GM21529 (cell line): ENCODE results near the gene SSNA1.

Experiments
- ATAC-seq: cut with Tn5 transposase; IDR thresholded peaks from one replicate; pipeline ENCODE4 v1.9.1; 2021; ENCODE audit not compliant: unreplicated experiment

SSNA1 gene

DNA sequence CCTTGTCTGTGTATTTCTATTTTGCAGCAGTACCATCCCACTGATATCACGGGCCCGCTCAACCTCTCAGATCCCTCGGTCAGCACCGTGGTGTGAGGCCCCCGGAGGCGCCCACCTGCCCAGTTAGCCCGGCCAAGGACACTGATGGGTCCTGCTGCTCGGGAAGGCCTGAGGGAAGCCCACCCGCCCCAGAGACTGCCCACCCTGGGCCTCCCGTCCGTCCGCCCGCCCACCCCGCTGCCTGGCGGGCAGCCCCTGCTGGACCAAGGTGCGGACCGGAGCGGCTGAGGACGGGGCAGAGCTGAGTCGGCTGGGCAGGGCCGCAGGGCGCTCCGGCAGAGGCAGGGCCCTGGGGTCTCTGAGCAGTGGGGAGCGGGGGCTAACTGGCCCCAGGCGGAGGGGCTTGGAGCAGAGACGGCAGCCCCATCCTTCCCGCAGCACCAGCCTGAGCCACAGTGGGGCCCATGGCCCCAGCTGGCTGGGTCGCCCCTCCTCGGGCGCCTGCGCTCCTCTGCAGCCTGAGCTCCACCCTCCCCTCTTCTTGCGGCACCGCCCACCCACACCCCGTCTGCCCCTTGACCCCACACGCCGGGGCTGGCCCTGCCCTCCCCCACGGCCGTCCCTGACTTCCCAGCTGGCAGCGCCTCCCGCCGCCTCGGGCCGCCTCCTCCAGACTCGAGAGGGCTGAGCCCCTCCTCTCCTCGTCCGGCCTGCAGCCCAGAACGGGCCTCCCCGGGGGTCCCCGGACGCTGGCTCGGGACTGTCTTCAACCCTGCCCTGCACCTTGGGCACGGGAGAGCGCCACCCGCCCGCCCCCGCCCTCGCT lies 20.5 kb upstream of the SSNA1 start:
- ATAC-seq: no peak

DNA sequence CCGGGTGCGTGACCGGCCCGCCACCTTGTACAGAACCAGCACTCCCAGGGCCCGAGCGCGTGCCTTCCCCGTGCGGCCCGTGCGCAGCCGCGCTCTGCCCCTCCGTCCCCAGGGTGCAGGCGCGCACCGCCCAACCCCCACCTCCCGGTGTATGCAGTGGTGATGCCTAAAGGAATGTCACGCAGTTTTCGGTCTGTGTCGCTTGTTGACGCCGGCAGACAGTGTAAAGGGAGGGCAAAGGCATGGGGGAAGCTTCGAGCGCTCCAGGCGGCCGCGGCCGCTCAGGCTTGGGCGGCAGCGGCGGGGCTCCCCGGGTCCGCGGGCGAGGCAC lies 19.9 kb upstream of the SSNA1 start:
- ATAC-seq: no peak

DNA sequence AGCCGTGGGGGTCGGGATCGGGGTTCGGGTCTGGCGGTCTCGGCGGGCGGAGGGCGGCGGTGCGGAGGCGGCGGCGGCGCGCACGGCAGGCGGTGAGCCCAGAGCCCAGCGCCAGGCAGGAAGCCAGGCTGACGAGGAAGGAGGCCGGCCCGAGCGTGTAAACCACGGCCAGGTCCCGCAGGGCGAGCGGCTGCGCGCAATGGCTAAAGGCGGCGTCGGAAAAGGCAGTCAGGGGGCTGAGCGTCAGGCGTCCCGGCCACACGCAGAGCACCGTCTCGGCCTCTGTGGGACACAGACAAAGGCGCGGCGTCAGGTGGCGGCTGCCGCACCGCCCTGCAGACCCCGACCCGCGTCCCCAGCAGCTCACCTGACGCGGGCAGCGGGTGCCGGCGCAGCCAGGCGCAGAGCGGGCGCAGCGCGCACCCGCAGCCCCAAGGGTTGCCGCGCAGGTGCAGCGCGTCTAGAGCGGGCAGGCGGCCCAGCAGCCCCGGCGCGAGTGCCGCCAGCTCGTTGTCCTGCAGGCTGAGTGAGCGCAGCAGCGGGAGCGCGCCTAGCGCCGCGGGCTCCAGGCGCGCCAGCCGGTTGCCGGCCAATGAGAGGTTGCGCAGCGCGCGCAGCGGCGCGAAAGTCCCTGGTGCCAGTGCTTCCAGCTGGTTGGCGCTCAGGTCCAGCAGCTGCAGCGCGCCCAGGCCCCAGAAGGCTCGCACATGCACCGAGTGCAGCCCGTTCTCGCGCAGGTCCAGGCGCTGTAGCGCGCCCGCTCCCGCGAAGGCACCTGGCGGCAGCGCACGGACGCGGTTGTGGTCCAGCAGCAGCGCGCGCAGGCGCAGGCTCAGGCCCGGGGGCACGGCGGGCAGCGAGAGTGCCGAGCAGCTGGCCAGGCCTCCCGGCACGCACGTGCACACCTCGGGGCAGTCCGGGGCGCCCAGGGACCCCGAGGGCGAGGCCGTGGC lies 19.3 kb upstream of the SSNA1 start:
- ATAC-seq: no peak

DNA sequence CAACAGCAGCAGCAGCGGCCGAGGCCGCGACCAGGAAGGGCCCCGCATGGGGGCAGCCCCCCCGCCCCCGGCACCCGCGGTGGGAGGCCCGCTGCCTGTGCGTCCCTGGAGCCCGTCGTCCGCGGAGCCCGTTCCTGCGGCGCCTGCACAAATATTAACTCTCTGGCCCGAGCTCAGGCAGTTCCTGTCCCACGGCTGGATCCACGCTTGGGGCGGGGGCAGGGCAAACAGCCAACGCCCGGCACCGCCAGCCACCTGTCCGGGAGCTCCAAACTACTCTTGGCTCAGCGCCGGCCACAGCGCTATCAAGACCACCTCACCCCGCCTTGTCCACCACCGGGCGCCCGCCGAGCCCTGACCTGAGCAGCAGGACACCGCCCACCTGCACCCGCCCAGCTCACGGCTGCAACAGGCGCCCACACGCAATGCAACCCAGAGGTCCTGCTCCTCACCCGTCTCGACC lies 18.5 kb upstream of the SSNA1 start, which contains the start of gene LRRC26:
Gene LRRC26 (minus strand): TSS at position 156 of the 463 bp plus-strand sequence. CDS start 108 bp downstream, at position 48.
- no peak for ATAC-seq

DNA sequence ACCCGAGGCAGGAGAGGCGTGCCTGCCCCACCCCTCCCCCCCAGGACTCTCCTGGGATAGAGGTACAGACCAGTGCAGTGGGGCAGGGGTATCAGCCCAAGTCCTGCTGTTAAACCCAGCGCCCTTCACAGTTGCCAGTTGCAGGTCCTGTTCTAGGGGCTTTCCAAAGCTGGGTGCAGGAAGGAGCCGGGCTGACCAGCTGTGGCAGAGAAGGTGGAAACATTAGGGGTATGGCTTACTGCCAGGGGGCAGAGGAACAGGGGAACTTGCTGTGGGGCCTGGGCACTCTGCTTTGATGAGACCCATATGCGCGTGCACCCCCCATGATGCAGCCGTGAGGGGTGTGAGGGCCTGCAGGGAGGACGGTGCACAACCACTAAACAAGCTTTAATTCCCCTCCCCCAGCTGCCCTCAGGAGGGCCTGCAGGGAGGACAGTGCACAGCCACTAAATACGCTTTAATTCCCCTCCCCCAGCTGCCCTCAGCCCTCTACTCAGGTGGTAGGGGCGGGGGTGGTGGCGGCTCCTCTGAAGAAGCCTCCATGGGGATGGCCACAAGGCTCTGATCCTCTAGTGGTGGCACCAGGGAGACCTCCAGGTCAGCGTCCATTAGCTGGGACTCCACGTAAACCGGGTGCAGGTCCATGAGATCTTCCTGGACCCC lies 17.9 kb upstream of the SSNA1 start:
- no peak for ATAC-seq

DNA sequence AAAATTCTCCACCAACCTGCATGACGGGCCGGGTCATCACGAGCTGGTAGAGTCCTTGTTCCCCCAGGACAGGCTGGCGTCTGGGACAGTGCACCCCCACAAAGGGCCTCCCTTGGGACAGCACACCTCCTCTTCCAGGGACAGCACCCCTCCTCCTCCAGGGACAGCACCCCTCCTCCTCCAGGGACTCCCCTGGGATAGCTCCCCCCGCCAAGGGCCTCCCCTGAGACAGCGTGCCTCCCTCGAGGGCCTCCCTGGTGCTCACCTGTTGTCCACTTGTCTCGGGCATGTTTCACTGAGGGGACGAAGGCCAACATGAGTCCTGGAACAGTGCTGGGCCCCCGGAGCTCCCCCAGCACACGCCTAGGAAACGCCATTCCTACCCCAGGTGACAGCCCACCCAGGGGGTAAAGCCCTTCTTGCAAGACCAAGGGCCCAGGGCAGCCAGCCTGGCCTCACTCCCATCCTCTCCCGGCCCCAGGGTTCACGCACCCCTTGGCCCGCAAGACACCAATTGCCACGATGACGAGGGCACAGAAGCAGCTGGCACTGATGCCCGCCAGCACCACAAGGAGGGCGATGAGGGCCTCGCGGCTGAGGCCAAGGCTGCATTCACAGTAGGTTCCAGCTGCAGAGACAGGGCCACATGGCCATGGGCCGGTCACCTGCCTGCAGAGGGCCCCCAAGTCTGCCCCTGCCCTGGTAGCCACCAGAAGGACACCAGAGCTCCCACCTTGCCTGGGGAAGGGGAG lies 17.2 kb upstream of the SSNA1 start:
- ATAC-seq: no peak

DNA sequence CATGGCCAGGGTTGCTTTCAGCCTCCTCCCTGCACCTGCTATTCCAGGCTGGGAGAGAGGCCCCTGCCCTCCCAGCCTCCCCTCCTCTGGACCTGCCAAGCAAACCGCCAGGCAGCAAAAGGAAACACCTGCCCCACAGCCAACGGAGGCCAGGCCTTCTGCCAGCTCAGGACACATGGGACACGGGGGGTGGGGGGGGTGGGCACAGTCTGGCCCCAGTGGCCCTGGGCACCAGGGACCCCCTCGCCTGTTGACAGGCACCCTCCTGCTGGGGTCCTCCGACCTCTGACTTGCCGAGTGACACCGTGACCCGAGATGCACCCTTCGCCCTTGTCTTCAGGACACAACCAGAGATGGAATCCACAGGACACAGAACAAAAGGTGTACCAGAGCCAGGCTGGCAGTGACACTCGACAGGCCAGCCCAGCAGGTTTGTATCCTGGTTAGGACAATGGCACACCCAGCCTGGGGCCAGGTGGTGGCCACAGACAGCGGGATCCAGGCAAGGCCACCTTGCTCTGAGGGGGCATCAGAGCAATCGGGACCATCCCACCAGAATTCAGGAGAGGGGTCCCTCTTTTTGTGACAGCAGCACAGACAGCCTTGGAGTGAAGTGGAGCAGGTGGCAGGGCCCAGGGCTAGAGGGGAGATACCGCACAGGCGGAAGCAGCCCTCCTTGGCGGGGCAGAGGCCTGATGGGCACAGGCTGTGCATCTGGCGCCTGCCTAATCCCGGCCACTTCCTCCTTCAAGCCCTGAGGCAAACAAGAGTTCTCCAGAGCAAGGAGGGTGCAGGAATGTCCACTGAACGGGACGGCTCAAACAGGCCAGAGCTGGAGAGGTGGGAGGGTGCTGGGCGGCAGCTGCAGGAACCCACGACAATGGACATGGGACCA lies 15.3 kb upstream of the SSNA1 start:
- no peak for ATAC-seq

DNA sequence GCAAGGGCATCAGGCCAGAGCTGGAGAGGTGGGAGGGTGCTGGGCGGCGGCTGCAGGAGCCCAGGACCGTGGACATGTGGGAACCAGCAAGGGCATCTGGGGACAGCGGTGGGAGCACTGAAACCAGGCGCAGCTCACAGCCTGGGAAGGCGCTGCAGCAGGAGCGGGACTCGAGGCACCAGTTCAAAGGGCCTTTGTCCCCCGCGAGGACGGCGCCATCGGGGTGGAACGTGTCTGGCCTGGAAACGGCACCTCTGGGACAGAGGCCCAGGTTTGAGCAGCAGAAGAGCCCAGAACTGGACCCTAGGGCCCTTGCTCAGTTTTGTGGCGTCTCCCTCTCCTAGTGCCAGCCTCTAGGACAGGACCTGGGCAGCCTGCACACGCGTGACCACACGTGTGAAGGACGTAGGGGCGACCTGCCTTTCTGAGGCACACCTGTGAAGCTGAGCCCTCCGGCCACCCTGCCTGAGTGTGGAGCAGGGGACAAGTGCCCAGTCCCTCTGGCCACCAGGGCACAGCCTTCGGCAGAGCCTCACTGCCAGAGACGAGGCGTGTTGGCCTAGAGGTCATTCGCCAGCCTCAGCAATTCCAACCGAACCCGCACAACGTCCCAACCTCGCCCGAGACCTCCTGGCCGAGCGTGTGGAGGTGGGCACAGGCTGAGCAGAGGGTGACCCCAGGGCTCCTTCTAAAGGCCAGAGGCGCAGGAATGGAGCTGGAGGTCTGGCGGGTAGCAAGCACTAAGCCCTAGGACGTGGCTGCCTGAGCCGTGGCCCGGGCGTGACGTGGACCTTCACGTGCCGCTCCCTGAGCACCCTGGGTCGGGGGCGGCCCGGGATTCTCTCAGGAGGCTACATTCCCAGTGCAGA lies 14.4 kb upstream of the SSNA1 start:
- ATAC-seq: no peak

DNA sequence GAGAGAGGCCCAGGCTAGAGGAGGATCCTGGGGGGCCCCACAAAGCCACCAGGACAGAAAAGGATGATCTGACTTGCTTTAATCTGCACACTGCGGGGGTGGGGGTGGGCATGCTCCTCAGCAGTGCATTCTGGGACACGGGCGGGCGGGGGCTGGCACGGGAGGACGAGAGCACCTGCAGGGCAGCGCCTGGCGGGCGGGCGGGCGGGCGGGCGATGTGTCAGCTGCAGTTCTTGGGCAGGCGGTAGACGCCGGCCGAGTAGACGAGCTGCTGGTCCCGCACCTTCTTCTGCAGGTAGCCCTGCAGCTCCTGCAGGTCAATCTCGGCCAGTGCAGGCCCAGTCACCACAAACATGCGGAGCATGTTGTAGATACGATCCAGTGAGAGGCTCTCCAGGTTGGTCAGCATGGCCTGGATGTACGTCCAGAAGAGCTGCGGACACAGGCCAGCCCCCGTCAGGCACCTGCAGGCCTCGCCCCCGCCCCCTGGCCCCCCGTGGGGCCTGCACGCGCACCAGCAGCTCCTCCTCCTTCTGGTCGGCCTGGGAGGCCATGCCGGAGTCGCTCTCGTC lies 13.7 kb upstream of the SSNA1 start:
- no peak for ATAC-seq

DNA sequence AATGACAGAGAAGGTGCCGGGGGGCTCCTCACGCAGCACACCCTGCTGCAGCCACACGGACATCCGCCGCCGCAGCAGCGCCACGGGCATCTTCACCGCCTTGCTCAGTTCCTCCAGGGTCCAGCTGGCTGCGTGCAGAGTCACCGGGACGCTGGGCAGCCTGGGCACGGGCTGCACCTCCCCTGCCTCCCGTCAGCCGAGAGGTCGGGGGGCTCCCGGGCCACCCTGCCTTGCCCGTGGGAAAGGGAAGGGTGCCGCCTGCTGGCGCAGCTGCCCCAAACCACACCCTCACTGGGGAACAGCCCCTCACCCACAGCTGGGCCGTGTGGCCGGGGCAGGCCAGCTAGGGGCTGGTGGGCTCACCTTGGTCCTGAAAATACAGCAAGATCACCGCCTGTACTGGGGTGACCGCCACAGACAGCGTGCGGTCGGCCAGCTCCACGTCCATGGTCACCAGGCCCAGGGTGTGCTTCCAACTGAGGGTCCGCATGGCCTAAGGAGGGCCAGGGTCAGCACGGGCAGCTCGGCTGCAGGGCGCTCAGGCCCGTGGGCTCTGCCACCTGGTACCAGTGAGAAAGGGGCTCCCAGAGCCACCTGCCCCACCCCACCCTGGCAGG lies 13.0 kb upstream of the SSNA1 start:
- ATAC-seq: no peak

DNA sequence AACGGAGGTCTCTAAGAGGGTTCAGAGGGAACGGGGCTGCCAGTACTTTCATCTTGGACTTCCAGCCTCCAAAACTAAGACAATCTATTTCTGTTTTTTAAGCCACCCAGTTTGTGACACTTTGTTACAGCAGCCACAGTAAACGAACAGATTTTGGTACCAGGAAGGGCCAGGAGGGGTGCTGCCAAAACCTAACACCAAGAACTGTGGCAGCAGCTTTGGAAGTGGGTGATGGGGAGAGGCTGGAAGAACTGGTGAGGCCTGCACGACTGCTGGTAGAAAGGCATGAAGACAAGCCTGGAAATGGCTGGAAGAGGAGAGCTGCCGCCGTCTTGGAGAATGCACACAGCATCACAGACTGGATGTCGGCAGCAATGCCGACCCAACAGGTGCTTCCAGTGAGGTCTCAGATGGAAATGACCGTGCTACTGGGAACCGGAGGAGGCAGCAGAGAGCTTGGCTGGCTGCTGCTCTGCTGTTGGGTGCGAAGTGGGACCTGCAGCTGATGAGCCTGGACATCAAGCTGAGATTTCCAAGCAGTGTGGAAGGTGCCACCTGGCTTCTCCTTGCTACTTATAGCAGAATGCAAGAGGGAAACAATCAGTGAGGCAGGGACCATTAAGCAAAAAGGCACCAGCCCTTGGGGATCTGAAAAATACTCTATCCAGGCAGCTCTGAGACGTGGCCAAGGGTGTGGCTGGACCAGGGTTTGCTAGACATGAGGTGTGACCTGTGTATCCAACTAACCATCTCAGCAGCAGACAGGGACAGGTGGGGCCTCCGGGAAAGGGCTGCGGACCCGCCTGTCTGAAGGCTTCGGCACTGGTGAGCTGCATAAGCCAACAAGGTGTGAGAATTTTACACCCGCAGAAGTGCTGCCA lies 11.9 kb upstream of the SSNA1 start:
- no peak for ATAC-seq

DNA sequence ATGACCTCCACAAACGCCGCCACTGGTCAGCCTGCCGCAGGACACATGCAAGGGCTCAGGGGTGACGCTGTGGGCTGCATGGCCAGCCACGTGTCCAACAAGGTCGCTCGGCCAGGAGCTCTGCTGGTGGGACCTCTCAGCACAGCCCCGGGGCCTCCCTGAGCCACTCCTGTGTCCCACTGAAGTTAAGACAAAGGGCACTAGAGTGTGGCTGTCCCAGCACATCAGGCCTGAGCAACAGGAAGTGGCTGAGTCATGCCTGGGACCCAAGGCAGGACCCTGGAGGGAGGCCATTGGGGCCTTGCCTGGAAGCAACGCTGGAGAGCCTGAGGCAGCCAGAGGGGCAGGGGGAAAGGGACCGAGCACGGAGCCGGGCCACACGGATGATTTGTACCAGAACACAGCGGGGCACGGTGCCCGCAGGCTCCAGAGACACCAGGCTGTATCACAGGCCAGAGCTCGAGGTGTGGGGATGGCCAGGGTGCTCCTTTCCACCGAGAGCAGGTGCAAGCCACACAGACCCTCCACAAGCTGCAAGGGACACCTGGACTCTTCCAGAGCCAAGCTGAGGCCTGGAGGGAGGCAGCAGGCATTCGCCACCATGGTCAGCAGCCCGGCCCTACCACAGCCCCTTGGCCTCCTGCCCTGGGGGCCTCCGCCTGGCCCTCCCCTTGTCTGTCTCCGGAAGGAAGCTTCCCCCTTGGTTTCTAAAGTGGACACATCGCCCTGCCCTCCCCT lies 10.1 kb upstream of the SSNA1 start:
- ATAC-seq: no peak

DNA sequence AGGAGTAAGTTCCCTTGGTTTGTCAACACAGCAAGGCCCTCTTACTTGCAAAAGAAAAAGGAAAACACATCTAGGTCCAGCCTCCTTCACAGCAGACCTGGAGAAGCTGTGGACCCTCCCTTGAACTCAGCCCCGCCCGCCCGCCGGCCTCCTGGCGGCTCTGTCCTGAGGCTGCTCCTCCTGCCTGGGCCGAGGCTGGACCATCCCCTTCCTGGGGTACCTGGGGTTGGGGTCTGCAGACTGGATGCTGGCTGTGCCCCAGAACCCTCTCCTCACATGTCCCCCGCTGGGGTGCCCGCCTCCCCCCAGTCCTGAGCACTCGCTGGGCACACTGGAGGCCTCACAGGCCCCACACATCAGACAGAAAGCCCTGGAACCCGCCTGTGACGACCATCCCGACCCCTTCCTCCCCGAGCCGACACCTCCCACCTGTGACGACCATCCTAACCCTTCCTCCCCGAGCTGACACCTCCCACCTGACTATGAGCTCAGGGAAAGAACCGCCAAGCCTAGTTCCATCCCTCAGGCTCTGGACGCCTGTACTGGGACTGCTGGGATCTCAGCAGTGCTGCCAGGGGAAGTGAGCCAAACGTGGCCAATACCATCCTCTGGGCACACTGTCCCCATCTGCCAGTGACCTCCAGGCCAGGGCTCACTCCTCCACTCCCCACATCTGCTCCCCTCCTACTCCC lies 9.4 kb upstream of the SSNA1 start:
- no peak for ATAC-seq

DNA sequence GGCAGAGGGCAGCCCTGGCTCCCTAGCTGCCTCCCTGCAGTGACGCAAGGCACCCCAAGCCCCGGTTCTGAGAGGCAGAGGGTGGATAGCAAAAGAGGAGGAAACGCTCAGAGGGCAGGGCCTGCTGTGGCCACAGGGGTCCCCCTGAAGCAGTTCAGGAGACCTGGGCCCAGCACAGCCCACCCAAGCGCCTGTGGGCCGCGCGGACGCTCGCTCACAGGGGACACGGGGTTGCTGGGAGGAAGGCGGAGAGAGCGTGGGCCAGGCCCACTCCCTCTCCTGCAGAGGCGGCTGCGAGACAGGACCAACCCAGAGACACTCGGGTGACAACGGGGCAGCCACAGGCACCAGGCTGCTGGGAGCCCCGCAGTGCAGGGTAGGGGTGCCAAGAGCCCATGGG lies 8.7 kb upstream of the SSNA1 start:
- ATAC-seq: no peak

DNA sequence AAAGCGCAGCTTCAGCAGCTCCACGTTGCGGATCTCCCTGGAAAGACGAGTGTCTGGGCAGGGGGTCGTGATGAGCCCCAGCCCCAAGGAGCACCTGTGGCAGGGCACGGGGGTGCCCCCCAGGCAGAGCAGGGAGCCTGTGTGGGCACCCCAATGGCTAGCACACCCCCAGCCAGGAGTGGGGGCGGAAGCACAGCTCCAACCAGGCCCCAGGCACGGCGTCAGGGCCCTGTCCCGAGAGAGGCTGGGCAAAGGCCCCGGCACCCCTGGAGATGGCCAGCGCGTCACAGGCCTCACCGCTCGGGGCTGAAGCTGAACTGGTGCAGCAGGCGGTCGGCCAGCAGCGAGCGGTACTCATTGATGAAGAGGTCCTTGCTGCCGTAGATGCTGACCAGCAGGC lies 8.0 kb upstream of the SSNA1 start:
- no peak for ATAC-seq

DNA sequence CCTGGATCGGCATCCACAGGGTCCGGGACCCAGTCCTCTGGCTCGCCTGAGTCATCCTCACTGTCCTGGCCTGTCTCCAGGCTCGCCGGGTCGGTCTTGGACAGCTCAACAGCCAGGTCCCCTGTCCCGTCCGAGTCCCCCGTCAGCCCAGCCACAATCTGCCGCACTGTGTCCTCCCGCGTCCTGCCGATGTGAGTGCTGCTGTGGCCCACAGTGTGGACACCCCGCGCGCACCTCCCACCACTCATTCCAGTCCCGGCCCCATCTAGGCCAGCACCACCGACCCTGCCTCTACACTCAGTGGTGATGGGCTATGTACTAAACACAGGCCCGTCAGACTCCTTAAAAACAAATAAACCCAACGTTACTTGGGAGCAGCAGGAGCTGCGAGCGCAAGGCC lies 6.8 kb upstream of the SSNA1 start:
- ATAC-seq: no peak
